Measurements from ENCODE around the gene PSPH.
"Not testable (repeated sequence)": the region's sequence is repeated elsewhere in the genome, so short reads cannot be mapped to it uniquely, and the experiment has no call there.

PSPH gene

GRCh38 chr7:56062382-56062781 is 11.1 kb upstream of the PSPH start:
- no peak for DNase-seq

- no peak for DNase-seq
Observed at GRCh38 chr7:56053993-56054392, 2.7 kb upstream of the PSPH start.

- DNase-seq: no peak
Observed at GRCh38 chr7:56053379-56053778, 2.1 kb upstream of the PSPH start.

GRCh38 chr7:56051053-56051338 is 248 bp downstream of the PSPH start:
- DNase-seq: no peak

DNA sequence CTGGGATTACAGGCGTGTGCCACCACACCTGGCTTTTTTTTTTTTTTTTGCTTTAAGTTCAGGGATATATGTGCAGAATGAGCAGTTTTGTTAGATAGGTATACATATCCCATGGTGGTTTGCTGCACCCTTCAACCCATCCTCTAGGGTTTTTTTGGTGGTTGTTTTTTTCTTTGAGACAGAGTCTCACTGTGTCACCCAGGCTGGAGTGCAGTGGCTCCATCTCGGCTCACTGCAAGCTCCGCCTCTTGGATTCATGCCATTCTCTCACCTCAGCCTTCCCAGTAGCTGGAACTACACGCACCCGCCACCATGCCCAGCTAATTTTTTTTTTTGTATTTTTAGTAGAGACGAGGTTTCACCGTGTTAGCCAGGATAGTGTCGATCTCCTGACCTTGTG is 2.5 kb downstream of the PSPH start:
- not testable (repeated sequence) for DNase-seq

- DNase-seq: no peak
Observed at GRCh38 chr7:56048245-56048644, 3.0 kb downstream of the PSPH start.

- not testable (repeated sequence) for DNase-seq
Observed at GRCh38 chr7:56047446-56048116, 3.7 kb downstream of the PSPH start.

- DNase-seq: no peak
Observed at GRCh38 chr7:56046721-56047445, 4.4 kb downstream of the PSPH start.

DNA sequence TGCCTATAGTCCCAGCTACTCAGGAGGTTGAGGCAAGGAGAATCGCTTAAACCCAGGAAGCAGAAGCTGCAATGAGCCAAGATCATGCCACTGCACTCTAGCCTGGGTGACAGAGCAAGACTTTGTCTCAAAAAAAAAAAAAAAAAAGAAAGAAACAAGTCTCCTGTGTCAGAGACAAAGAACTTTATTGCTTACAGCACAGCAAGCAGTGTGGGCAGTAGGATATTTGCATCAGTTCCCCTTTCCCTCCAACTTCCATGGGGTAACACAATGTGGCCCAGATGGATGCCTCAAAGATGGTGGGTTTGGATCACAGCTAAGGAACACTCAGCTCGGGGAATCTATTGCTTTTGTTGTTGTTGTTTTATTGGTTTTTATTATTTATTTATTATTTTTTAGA is 5.5 kb downstream of the PSPH start:
- DNase-seq: not testable (repeated sequence)

DNA sequence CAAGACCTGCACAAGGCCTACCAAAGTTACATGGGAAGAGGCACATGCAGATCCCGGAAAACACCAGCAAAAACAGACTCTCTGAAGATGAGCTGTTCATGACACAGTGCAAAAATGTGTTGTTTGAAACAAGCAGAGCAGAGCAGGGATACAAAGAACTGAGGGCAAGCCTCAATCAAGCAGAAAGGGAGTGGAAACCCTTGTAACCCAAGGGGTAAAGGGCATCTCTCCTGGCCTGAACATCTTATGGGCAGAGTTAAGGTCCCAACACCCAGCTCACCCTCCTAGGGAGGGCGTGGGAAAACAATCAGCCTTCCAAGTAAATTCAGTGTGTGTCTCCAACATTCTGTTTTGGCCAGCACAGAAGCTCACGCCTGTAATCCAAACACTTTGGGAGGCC is 10.5 kb downstream of the PSPH start:
- DNase-seq: no peak

DNA sequence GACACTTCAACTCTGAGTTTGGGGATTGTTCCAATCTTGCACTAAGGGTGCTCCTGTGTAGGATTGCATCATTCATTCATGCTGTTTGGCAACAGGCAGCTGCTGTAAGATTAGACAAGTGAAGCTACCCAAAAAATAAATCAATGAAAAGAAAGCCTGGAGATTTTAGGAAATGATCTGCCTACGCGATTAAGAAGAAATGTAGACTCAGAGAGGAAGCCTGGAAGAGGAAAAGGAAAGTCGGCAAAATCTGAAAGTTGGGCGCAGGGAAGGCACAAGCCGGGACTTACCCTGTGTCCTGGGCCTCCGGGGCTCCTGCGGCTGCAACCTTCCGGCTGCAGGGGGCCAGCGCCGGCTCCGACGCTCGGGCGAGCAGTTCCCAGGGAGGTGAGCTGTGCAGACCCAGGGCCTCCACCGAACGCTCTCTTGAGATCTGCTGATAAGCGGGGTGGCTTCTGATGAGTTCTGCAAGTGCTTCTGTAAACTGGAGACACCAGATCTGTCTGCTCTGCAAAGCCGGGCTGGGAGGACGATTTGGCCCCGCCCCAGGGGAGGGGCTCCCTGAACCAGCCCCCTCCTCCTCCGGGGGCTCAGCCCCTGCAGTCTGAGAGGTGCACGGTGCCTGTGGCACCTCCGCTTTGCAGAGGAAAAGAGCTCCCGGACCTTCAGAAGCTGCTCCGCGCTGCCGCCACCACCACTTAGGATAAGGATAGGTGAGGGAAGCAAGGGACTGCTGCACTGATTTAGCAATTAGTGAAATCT is 17.4 kb downstream of the PSPH start:
- DNase-seq: peak; percentile 51

DNA sequence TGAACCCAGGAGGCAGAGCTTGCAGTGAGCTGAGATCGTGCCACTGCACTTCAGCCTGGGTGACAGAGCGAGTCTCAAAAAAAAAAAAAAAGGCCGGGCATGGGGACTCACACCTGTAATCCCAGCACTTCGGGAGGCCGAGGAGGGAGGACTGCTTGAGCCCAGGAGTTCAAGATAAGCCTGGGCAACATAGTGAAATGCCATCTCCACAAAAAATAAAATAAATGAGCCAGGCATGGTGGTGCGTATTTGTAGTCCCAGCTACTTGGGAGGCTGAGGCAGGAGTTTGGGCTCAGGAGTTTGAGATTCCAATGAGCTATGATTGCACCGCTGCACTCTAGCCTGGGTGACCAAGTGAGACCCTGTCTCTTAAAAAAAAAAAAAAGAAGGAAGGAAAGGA is 18.7 kb downstream of the PSPH start:
- DNase-seq: not testable (repeated sequence)

DNA sequence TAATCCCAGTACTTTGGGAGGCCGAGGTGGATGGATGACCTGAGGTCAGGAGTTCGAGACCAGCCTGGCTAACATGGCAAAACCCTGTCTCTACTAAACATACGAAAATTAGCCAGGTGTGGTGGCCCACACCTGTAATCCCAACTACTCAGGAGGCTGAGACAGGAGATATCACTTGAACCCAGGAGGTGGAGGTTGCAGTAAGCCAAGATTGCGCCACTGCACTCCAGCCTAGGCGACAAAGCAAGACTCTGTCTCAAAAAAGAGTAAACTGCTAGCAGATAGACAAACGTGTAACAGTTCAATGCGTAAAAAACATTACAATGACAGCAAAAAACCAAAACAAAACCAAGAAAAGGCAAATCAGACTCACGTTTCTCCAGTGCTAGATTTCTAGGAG is 19.7 kb downstream of the PSPH start:
- DNase-seq: not testable (repeated sequence)

DNA sequence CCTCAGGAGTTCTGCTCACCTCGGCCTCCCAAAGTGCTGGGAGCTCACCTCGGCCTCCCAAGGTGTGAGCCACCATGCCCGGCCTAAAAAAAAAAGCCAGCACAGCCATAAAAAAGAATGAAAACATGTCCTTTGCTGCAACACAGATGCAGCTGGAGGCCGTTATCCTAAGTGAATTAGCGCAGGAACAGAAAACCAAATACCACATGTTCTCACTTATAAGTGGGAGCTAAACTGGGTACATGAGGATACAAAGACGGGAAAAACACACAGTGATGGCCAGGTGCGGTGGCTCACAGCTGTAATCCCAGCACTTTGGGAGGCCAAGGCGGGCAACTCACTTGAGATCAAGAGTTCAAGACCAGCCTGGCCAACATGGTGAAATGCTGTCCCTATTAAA is 20.9 kb downstream of the PSPH start:
- DNase-seq: no peak

- no peak for DNase-seq
Observed at GRCh38 chr7:56028942-56029630, 22.2 kb downstream of the PSPH start.

DNA sequence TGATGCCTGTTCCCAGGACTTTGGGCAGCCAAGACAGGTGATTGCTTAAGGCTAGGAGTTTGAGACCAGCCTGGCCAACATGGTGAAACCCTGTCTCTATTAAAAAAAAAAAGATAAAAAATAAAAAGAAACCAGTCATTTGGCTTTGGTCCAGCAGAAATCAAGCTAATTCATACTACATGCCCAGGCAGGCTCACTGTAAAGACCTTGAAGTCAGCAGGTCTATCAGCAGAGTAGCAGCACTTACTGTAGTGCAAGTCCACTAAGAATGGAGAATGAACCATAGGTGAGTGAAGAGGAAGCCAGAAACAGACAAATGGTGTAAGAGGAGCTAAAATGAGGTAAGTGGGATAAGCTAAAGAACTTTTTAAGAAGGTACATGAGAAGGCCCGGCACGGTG is 24.7 kb downstream of the PSPH start:
- DNase-seq: no peak

DNA sequence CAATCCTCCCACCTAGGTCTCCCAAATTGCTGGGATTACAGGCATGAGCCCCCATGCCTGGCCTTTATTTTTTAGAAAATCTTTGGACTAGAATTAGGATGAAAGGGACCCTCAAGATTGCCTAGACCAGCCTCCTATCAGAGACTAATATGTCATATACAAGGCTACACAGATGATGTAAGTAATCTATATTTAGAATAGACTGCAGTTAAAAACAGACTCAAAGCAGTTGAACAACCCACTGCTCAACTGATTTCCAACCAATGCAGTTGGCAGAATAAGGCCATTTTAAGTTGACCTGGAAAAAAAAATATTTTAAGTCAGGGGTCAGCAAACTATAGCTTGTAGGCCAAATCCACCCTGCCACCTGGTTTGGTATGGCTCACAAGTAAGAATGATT is 27.7 kb downstream of the PSPH start:
- DNase-seq: no peak

- no peak for DNase-seq
Observed at GRCh38 chr7:56019501-56019900, 31.7 kb downstream of the PSPH start.

DNA sequence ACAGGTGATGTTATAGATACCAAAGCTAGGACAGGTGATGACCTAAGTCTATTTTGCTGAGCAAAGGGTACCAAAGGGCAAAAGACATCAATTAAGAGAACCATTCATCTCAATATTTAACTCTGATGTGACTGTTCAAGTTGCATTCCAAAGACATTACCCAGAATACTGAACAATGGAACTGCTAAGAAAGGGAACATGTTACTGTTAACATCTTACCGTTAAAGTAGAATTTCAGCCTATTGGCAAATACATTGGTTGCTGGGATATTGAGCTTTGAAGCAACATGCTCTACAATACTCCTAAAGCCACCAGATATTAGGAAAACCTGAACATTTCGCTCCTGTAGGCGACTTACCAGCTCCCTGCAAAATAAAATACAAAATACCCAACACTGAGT is 34.2 kb downstream of the PSPH start:
- DNase-seq: not testable (repeated sequence)

DNA sequence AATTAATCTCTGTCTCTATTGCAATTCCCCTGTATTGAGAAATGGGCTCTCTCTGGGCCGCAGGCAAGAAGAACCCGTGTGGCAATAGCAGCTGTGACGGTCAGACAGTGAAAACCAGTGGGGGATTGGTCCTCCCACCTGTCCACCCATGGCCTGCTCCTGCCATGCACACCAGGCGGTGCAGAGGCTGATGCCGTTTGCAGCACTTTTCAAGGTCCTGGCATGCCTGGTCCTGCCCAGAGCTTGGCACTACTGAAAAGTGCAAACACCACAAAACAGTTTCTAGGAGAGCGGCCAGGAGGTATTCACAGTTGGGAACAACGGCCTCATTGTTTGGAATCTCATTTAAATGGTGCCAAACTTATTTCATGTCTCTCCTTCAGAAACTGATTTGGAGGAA is 41.5 kb downstream of the PSPH start:
- no peak for DNase-seq

- DNase-seq: no peak
Observed at GRCh38 chr7:56007891-56008290, 43.4 kb downstream of the PSPH start.

- DNase-seq: no peak
Observed at GRCh38 chr7:56007167-56007652, 44.0 kb downstream of the PSPH start.

DNA sequence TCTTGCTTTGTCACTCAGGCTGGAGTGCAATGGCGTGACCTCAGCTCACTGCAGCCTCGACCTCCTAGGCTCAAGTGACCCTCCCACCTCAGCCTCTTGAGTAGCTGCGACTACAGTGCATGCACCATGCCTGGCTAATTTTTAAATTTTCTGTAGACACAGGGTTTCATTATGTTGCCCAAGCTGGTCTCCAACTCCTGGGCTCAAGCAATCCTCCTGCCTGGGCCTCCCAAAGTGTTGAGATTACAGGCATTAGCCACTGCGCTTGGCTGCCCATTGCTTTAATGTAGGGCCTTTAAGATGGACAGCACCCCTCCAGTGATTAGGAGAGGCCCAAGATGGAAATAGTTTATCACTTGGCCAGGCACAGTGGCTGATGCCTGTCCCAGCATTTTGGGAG is 47.5 kb downstream of the PSPH start:
- DNase-seq: no peak

All from 8988T (cell line).